ENCODE results near the gene ATXN10.

ATXN10 gene

DNA sequence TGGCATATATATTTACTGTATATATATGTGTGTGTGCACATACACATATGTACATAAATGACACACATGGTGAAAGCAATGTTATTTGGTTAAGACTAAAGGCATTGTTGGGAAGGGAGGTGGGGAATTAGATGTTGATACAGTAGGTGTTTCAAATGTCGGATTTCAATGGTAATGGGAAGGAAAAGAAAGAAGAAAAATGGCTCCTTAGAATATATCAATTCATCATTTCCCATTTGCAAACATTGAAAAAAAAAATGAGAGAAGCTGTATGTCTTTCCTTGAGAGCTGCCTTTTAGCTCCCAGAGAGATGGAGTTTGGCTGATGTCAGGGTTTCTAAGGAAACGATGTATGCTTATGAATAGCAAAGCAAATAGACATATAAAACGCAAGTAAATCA lies 33.4 kb upstream of the ATXN10 start:
- H3K4me2 ChIP-seq (ENCODE audit: low read length): no peak overlapping the region
- H3F3A ChIP-seq (ENCODE audit: control insufficient read depth, insufficient read depth): no peaks in the 10 kb centered on the region

DNA sequence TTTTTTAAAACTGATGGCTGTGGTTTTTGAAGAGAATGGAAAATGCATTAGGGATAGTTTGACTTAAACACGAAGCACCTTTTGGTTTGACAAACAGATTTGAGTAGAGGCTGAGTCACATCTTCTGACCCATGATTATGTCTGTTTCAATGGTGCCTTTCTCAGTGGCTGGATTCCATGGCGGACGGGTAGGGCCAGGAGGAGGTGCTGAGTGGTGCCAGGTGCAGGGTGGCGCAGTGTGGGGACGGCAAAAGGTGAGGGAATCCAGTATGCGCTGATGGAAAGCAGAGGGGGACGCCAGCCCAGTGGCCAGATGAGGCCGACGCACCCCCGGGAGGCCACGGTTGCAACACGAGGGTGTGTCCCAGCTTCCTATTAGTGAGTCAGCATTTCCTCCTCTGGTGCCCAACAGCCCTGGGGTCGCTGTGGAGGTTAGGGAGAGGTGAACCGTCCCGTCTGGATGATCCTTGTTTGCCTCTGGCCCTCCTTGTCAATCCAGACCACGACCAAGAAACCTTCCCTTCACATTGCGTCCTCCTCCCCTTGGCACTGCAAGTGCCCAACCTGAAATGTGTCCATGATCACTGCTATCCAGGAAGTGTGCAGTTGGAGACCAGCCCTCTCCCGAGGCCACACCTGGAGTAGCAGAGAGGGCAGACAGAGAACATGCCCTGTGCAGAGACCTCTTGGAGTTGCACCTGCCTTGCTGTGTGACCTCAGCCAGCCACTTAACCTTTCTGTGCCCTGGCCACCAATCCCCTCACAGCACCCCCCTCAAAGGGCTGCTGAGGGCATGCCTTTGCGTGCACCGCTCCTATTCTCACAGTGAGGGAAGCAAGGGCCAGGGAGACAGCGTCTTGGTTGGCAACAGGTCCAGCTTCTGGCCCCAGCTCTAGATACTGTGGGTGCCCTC lies 32.5 kb upstream of the ATXN10 start:
- H3K4me2 ChIP-seq (ENCODE audit: low read length): no peak overlapping the region
- no peak overlapping the region for H3K27ac ChIP-seq (ENCODE audit: low read depth, low read length)
- H4K20me1 ChIP-seq (ENCODE audit: control insufficient read depth, insufficient read depth, low read depth, low read length): no peaks in the 10 kb centered on the region
- TF ChIP-seq EZH2phosphoT487 (IDR thresholded peaks at IDR 0.05; ENCODE audit: borderline replicate concordance, low read length): no peak
- TF ChIP-seq CTCF (IDR thresholded peaks at IDR 0.05; ENCODE audit: low read depth, low read length, poor library complexity, severe bottlenecking): no peak
- H3K27me3 ChIP-seq (ENCODE audit: control insufficient read depth, low read length): peaks cover 45% of the 10 kb centered on the region
- H3K36me3 ChIP-seq (ENCODE audit: control insufficient read depth, low read length): no peaks in the 10 kb centered on the region
- H3F3A ChIP-seq (ENCODE audit: control insufficient read depth, insufficient read depth): no peaks in the 10 kb centered on the region
- 0 out of 2 replicates have a peak, but pooled peaks cover 6% of the 10 kb centered on the region for H3K4me1 ChIP-seq (ENCODE audit: control insufficient read depth, low read length)
- H3K9me2 ChIP-seq (replicated peaks; ENCODE audit: control insufficient read depth, low read length): no peaks in the 10 kb centered on the region
- no peaks in the 10 kb centered on the region for H3K9me3 ChIP-seq (ENCODE audit: control insufficient read depth, insufficient read depth, low read length)
- no peaks in the 10 kb centered on the region for H3K79me2 ChIP-seq (ENCODE audit: control insufficient read depth, low read length)
- H3K4me3 ChIP-seq (ENCODE audit: low read length): no peak overlapping the region

More for the DNA sequence above, 33.4 kb upstream of the ATXN10 start:
- Histone ChIP-seq H3K27ac (ENCODE audit: low read depth, low read length) (no peak overlapping the region), H3K4me1 (ENCODE audit: control insufficient read depth, low read length) (0 out of 2 replicates have a peak, but pooled peaks cover 6% of the 10 kb centered on the region), H3K4me3 (ENCODE audit: low read length) (no peak overlapping the region), H3K9me2 (replicated peaks; ENCODE audit: control insufficient read depth, low read length) (no peaks in the 10 kb centered on the region), H3K27me3 (ENCODE audit: control insufficient read depth, low read length) (peaks cover 45% of the 10 kb centered on the region), H3K79me2 (ENCODE audit: control insufficient read depth, low read length) (no peaks in the 10 kb centered on the region), H3K36me3 (ENCODE audit: control insufficient read depth, low read length) (no peaks in the 10 kb centered on the region), H3K9me3 (ENCODE audit: control insufficient read depth, insufficient read depth, low read length) (no peaks in the 10 kb centered on the region), H4K20me1 (ENCODE audit: control insufficient read depth, insufficient read depth, low read depth, low read length) (no peaks in the 10 kb centered on the region)
- TF ChIP-seq EZH2phosphoT487 (IDR thresholded peaks at IDR 0.05; ENCODE audit: borderline replicate concordance, low read length): no peak
- no peak for TF ChIP-seq CTCF (IDR thresholded peaks at IDR 0.05; ENCODE audit: low read depth, low read length, poor library complexity, severe bottlenecking)

- no peaks in the 10 kb centered on the region for H3F3A ChIP-seq (ENCODE audit: control insufficient read depth, insufficient read depth)
- no peak overlapping the region for H3K27ac ChIP-seq (ENCODE audit: low read depth, low read length)
- no peak overlapping the region for H3K4me2 ChIP-seq (ENCODE audit: low read length)
Measured at GRCh38 chr22:45639747-45640102, 31.9 kb upstream of the ATXN10 start.

More at GRCh38 chr22:45639747-45640102, 31.9 kb upstream of the ATXN10 start:
- no peaks in the 10 kb centered on the region for H3K79me2 ChIP-seq (ENCODE audit: control insufficient read depth, low read length)
- H3K4me1 ChIP-seq (ENCODE audit: control insufficient read depth, low read length): 0 out of 2 replicates have a peak, but pooled peaks cover 6% of the 10 kb centered on the region
- H3K9me3 ChIP-seq (ENCODE audit: control insufficient read depth, insufficient read depth, low read length): no peaks in the 10 kb centered on the region
- H3K4me3 ChIP-seq (ENCODE audit: low read length): no peak overlapping the region
- H4K20me1 ChIP-seq (ENCODE audit: control insufficient read depth, insufficient read depth, low read depth, low read length): no peaks in the 10 kb centered on the region
- peaks cover 45% of the 10 kb centered on the region for H3K27me3 ChIP-seq (ENCODE audit: control insufficient read depth, low read length)
- H3K9me2 ChIP-seq (replicated peaks; ENCODE audit: control insufficient read depth, low read length): no peaks in the 10 kb centered on the region
- H3K36me3 ChIP-seq (ENCODE audit: control insufficient read depth, low read length): no peaks in the 10 kb centered on the region
- TF ChIP-seq CTCF (IDR thresholded peaks at IDR 0.05; ENCODE audit: low read depth, low read length, poor library complexity, severe bottlenecking): no peak
- no peak for TF ChIP-seq EZH2phosphoT487 (IDR thresholded peaks at IDR 0.05; ENCODE audit: borderline replicate concordance, low read length)

All from DOHH2 (cell line).